ENCODE results near the gene KCNN2. TPM values are rescaled to one million over a fixed set of nuclear protein-coding genes. Genes with fewer than 3 reads are reported as not detected.

The KCNN2 gene
- total RNA-seq, 1 experiment from 2014 or later = 11.9 TPM

- TF ChIP-seq ARID4B (CRISPR knock-in tag; IDR thresholded peaks at IDR 0.05; ENCODE audit: borderline replicate concordance) = peak; percentile 48; the same call in 1 of the 2 replicates
- TF ChIP-seq TP53 (CRISPR knock-in tag; IDR thresholded peaks at IDR 0.05) = no peak
- no peak for TF ChIP-seq ZNF423 (CRISPR knock-in tag; IDR thresholded peaks at IDR 0.05)
- no peak for TF ChIP-seq CDX4 (CRISPR knock-in tag; IDR thresholded peaks at IDR 0.05; ENCODE audit: borderline replicate concordance)
- TF ChIP-seq ZNF138 (CRISPR knock-in tag; conservative IDR thresholded peaks at IDR 0.05) = no peak
- no peak for TF ChIP-seq CTCF (IDR thresholded peaks at IDR 0.05)
- TF ChIP-seq E2F1 (CRISPR knock-in tag; IDR thresholded peaks at IDR 0.05) = no peak
- TF ChIP-seq OVOL2 (CRISPR knock-in tag; IDR thresholded peaks at IDR 0.05; ENCODE audit: borderline replicate concordance) = no peak
- TF ChIP-seq FOXK1 (CRISPR knock-in tag; IDR thresholded peaks at IDR 0.05) = 0 out of 2 replicates have a peak, but pooled peaks have one; percentile 10
- 0 out of 2 replicates have a peak, but pooled peaks have one; percentile 67 for TF ChIP-seq NR3C1 (CRISPR knock-in tag; conservative IDR thresholded peaks at IDR 0.05; ENCODE audit: low read depth)
- no peak for TF ChIP-seq ZMAT4 (CRISPR knock-in tag; IDR thresholded peaks at IDR 0.05)
- no peak for TF ChIP-seq MLX (CRISPR knock-in tag; IDR thresholded peaks at IDR 0.05)
- TF ChIP-seq CBFB (CRISPR knock-in tag; IDR thresholded peaks at IDR 0.05; ENCODE audit: low read depth) = no peak
- no peak for TF ChIP-seq NFYB (CRISPR knock-in tag; conservative IDR thresholded peaks at IDR 0.05; ENCODE audit: low read depth)
Observed at GRCh38 chr5:114362197-114362976, 517 bp downstream of the KCNN2 start (continued).

GRCh38 chr5:114362977-114363761, 1.3 kb downstream of the KCNN2 start:
- DNase-seq (ENCODE audit: low spot score) = no peak
- peak overlapping the region; percentile 61 for H3K27ac Mint-ChIP-seq
- H3K4me1 Mint-ChIP-seq = peaks cover 38% of the 10 kb centered on the region
- CTCF ChIA-PET = interaction anchor here (2.3 to 10.6 kb wide), 2 partner anchors 85 to 89 kb away, joined by 7 to 156 read pairs; no protein-coding TSS in a partner anchor
- peaks cover 4% of the 10 kb centered on the region; the same call in 1 of the 2 replicates for H3K27me3 Mint-ChIP-seq (ENCODE audit: low read depth)
- no peak for ATAC-seq
- H3K9me3 Mint-ChIP-seq = no peaks in the 10 kb centered on the region
- POLR2A ChIA-PET = interaction anchor here (0.5 kb wide), 1 partner anchor 1498 kb away, joined by 3 read pairs; no protein-coding TSS in a partner anchor
- no peak for TF ChIP-seq E2F5 (CRISPR knock-in tag; IDR thresholded peaks at IDR 0.05)
- TF ChIP-seq ZNF232 (CRISPR knock-in tag; IDR thresholded peaks at IDR 0.05) = 0 out of 2 replicates have a peak, but pooled peaks have one; percentile 6
- 0 out of 2 replicates have a peak, but pooled peaks have one; percentile 53 for TF ChIP-seq KAT7 (CRISPR knock-in tag; IDR thresholded peaks at IDR 0.05; ENCODE audit: borderline replicate concordance)
- peaks cover 4% of the 10 kb centered on the region for H3K36me3 Mint-ChIP-seq
- peak overlapping the region; percentile 99 for H3K4me3 Mint-ChIP-seq
